GM23248 (cell line): Measurements from ENCODE around the gene ISY1. TPM values are rescaled to one million over a fixed set of nuclear protein-coding genes. Genes with fewer than 3 reads are reported as not detected.

Source experiments
- DNase-seq: peaks from one replicate; pipeline ENCODE4 v3.0.0-alpha.2; 2015
- H2AFZ ChIP-seq: fragments of 200-600 bp; sonication (generic); 2 replicates; pipeline ENCODE4 v1.6.1; 2016; ENCODE audit warnings: antibody characterized with exemption
- H3F3A ChIP-seq: fragments of 200-600 bp; sonication (generic); 2 replicates; pipeline ENCODE4 v1.6.1; 2016; ENCODE audit warnings: mild to moderate bottlenecking, antibody characterized with exemption, mixed run types; ENCODE audit not compliant: insufficient read depth
- H3K27ac ChIP-seq: fragments of 200-600 bp; sonication (generic); 2 replicates; pipeline ENCODE4 v1.5.1; 2016; ENCODE audit warnings: mild to moderate bottlenecking
- H3K27me3 ChIP-seq: fragments of 200-600 bp; sonication (generic); replicated peaks from 2 replicates; pipeline ENCODE4 v1.6.1; 2016; ENCODE audit warnings: mild to moderate bottlenecking; ENCODE audit not compliant: insufficient read depth
- H3K36me3 ChIP-seq: fragments of 200-600 bp; sonication (generic); 2 replicates; pipeline ENCODE4 v1.6.1; 2016; ENCODE audit warnings: low read depth, mild to moderate bottlenecking
- H3K4me1 ChIP-seq: fragments of 200-600 bp; sonication (generic); 2 replicates; pipeline ENCODE4 v1.6.1; 2016; ENCODE audit warnings: mild to moderate bottlenecking; ENCODE audit not compliant: insufficient read depth
- H3K4me2 ChIP-seq: fragments of 200-600 bp; sonication (generic); one replicate; pipeline ENCODE4 v1.6.1; 2016; ENCODE audit warnings: mild to moderate bottlenecking; ENCODE audit not compliant: unreplicated experiment
- H3K4me3 ChIP-seq: fragments of 200-600 bp; sonication (generic); 2 replicates; pipeline ENCODE4 v1.5.1; 2016; ENCODE audit warnings: mild to moderate bottlenecking
- H3K79me2 ChIP-seq: fragments of 200-600 bp; sonication (generic); 2 replicates; pipeline ENCODE4 v1.6.1; 2016; ENCODE audit warnings: mild to moderate bottlenecking; ENCODE audit not compliant: insufficient read depth
- H3K9ac ChIP-seq: fragments of 200-600 bp; sonication (generic); 2 replicates; pipeline ENCODE4 v1.6.1; 2016; ENCODE audit warnings: mild to moderate bottlenecking
- H3K9me2 ChIP-seq: fragments of 200-600 bp; sonication (generic); 2 replicates; pipeline ENCODE4 v1.6.1; 2016; ENCODE audit warnings: mixed run types, mild to moderate bottlenecking, moderate library complexity; ENCODE audit not compliant: insufficient read depth
- H3K9me3 ChIP-seq: fragments of 200-600 bp; sonication (generic); one replicate; pipeline ENCODE4 v1.6.1; 2017; ENCODE audit warnings: low read depth
- H4K20me1 ChIP-seq: fragments of 200-600 bp; sonication (generic); 2 replicates; pipeline ENCODE4 v1.6.0; 2016; ENCODE audit not compliant: insufficient read depth
- EZH2 ChIP-seq: fragments of 200-600 bp; sonication (generic); IDR thresholded peaks from 2 replicates; pipeline ENCODE4 v1.6.1; 2018; ENCODE audit warnings: antibody characterized with exemption, mild to moderate bottlenecking; ENCODE audit not compliant: insufficient read depth, poor library complexity, severe bottlenecking
- EZH2phosphoT487 ChIP-seq: fragments of 200-600 bp; sonication (generic); IDR thresholded peaks from 2 replicates; pipeline ENCODE4 v1.6.1; 2018; ENCODE audit warnings: antibody characterized with exemption, moderate library complexity, mild to moderate bottlenecking, low read depth; ENCODE audit not compliant: insufficient read depth
- WGBS, 2 experiments: methylation state at CpG; one replicate each; pipeline ENCODE4 v1.1.6; 2015 to 2017; ENCODE audit warnings: low lambda C conversion rate in 2 of 2, low coverage in 1 of 2; ENCODE audit errors: missing lambda C conversion rate in 2 of 2; 5-methylcytosine and 5-hydroxymethylcytosine counted together
- in situ Hi-C: fragments of 300-500 bp; cut with MboI; formaldehyde crosslinking; loops from 2 replicates; pipeline ENCODE4 v1.15.0; 2020
- polyA plus RNA-seq: library from polyadenylated mRNA; unstranded; fragments of >200 nt; fragmentation: Nextera tagmentation; extraction: Ambion mirVana; gene quantifications from 2 replicates; pipeline ENCODE4 v1.2.1, GENCODE V29; 2016
- total RNA-seq: library from RNA; depleted of rRNA; stranded (reverse); fragments of >200 nt; shearing (Covaris generic); gene quantifications from 2 replicates; pipeline ENCODE4 v1.2.3, GENCODE V29; 2014

Gene ISY1
- total and polyA plus RNA-seq, 2 experiments from 2014 or later = 33.8 to 51.3 TPM

- Histone ChIP-seq H3K79me2 (peaks cover 61% of the 10 kb centered on the region), H3K4me1 (no peaks in the 10 kb centered on the region), H3K9me2 (no peaks in the 10 kb centered on the region), H3K27me3 (no peaks in the 10 kb centered on the region), H3K4me3 (no peak overlapping the region), H3F3A (no peaks in the 10 kb centered on the region), H3K9ac (no peak overlapping the region), H2AFZ (no peak overlapping the region), H3K9me3 (no peaks in the 10 kb centered on the region), H3K36me3 (no peaks in the 10 kb centered on the region), H3K4me2 (no peak overlapping the region), H3K27ac (no peak overlapping the region), H4K20me1 (0 out of 2 replicates have a peak, but pooled peaks cover 3% of the 10 kb centered on the region)
- in situ Hi-C loops = no loop called here
- TF ChIP-seq EZH2phosphoT487 (no peak), EZH2 (no peak)
- 91 to 98% methylated on average over 6 of the region's 6 CpGs for WGBS, 2 experiments
- DNase-seq = no peak
Observed at GRCh38 chr3:129104051-129104450, 56.8 kb downstream of the ISY1 start.

GRCh38 chr3:129103296-129103695, 57.6 kb downstream of the ISY1 start:
- Histone ChIP-seq H3K4me1 (no peaks in the 10 kb centered on the region), H3K9ac (no peak overlapping the region), H3K4me2 (no peak overlapping the region), H3K79me2 (peaks cover 55% of the 10 kb centered on the region), H3K9me3 (no peaks in the 10 kb centered on the region), H3F3A (no peaks in the 10 kb centered on the region), H3K27me3 (no peaks in the 10 kb centered on the region), H4K20me1 (0 out of 2 replicates have a peak, but pooled peaks cover 3% of the 10 kb centered on the region), H3K27ac (no peak overlapping the region), H3K4me3 (no peak overlapping the region), H2AFZ (no peak overlapping the region), H3K9me2 (no peaks in the 10 kb centered on the region), H3K36me3 (no peaks in the 10 kb centered on the region)
- no peak for DNase-seq
- TF ChIP-seq EZH2 = no peak
- no peak for TF ChIP-seq EZH2phosphoT487
- in situ Hi-C loops = no loop called here
- 85% methylated on average over 7 of the region's 7 CpGs for WGBS, 2 experiments

GRCh38 chr3:129101370-129102138, 59.3 kb downstream of the ISY1 start:
- no peaks in the 10 kb centered on the region for H3K36me3 ChIP-seq
- H4K20me1 ChIP-seq = peaks cover 3% of the 10 kb centered on the region; the same call in 1 of the 2 replicates
- peaks cover 70% of the 10 kb centered on the region for H3K79me2 ChIP-seq
- H2AFZ ChIP-seq = no peak overlapping the region
- in situ Hi-C loops = no loop called here
- H3K4me2 ChIP-seq = no peak overlapping the region
- DNase-seq = no peak
- H3F3A ChIP-seq = no peaks in the 10 kb centered on the region
- TF ChIP-seq EZH2phosphoT487 (no peak), EZH2 (no peak)
- H3K9me2 ChIP-seq = no peaks in the 10 kb centered on the region
- no peak overlapping the region for H3K9ac ChIP-seq
- no peaks in the 10 kb centered on the region for H3K9me3 ChIP-seq
- H3K27me3 ChIP-seq = no peaks in the 10 kb centered on the region
- 83 to 85% methylated on average over 12 of the region's 12 CpGs for WGBS, 2 experiments
- no peak overlapping the region for H3K27ac ChIP-seq
- H3K4me3 ChIP-seq = no peak overlapping the region
- no peaks in the 10 kb centered on the region for H3K4me1 ChIP-seq

- no peak overlapping the region for H3K4me3 ChIP-seq
- peaks cover 65% of the 10 kb centered on the region for H3K79me2 ChIP-seq
- no peak for DNase-seq
- no peaks in the 10 kb centered on the region for H3K27me3 ChIP-seq
- no peaks in the 10 kb centered on the region for H3K36me3 ChIP-seq
- TF ChIP-seq EZH2phosphoT487 (no peak), EZH2 (no peak)
- in situ Hi-C loops = no loop called here
- no peaks in the 10 kb centered on the region for H3K4me1 ChIP-seq
- H3K9me3 ChIP-seq = no peaks in the 10 kb centered on the region
- H3K9me2 ChIP-seq = no peaks in the 10 kb centered on the region
- no peak overlapping the region for H3K9ac ChIP-seq
- H3K4me2 ChIP-seq = no peak overlapping the region
- no peak overlapping the region for H3K27ac ChIP-seq
- H2AFZ ChIP-seq = no peak overlapping the region
- H4K20me1 ChIP-seq = peaks cover 3% of the 10 kb centered on the region; the same call in 1 of the 2 replicates
- WGBS, 2 experiments = 83 to 95% methylated on average over 1 of the region's 1 CpG
- no peaks in the 10 kb centered on the region for H3F3A ChIP-seq
Observed at GRCh38 chr3:129100274-129100673, 60.6 kb downstream of the ISY1 start.
